GM19455 (cell line): ENCODE data around the gene FURIN.
A peak's percentile ranks its signal among the peaks of the same experiment; 100 is the strongest.
"Not testable (repeated sequence)": the region's sequence is repeated elsewhere in the genome, so short reads cannot be mapped to it uniquely, and the experiment has no call there.

Experiments
- ATAC-seq: cut with Tn5 transposase; IDR thresholded peaks from one replicate; pipeline ENCODE4 v1.9.1; 2021; ENCODE audit not compliant: unreplicated experiment

The FURIN gene

GRCh38 chr15:90869601-90870353, 1.4 kb downstream of the FURIN start:
- ATAC-seq: no peak

- ATAC-seq: peak; percentile 11
Measured at GRCh38 chr15:90870354-90871138, 2.2 kb downstream of the FURIN start.

- ATAC-seq: peak; percentile 36
Measured at GRCh38 chr15:90871139-90871715, 2.8 kb downstream of the FURIN start.

- ATAC-seq: peak; percentile 47
Measured at GRCh38 chr15:90871716-90872485, 3.5 kb downstream of the FURIN start.

- peak; percentile 12 for ATAC-seq
Measured at GRCh38 chr15:90872486-90873184, 4.2 kb downstream of the FURIN start.

- no peak for ATAC-seq
Measured at GRCh38 chr15:90873488-90873997, 5.2 kb downstream of the FURIN start.

GRCh38 chr15:90873998-90874605, 5.7 kb downstream of the FURIN start:
- ATAC-seq: no peak

GRCh38 chr15:90874986-90875385, 6.6 kb downstream of the FURIN start:
- ATAC-seq: not testable (repeated sequence)

- ATAC-seq: no peak
Measured at GRCh38 chr15:90875549-90875981, 7.2 kb downstream of the FURIN start.

- no peak for ATAC-seq
Measured at GRCh38 chr15:90876046-90876445, 7.7 kb downstream of the FURIN start.

GRCh38 chr15:90876512-90877170, 8.3 kb downstream of the FURIN start:
- no peak for ATAC-seq

GRCh38 chr15:90877315-90877714, 8.9 kb downstream of the FURIN start:
- no peak for ATAC-seq

GRCh38 chr15:90877996-90878395, 9.6 kb downstream of the FURIN start:
- ATAC-seq: no peak

- ATAC-seq: no peak
Measured at GRCh38 chr15:90878660-90879059, 10.3 kb downstream of the FURIN start.

- no peak for ATAC-seq
Measured at GRCh38 chr15:90879730-90880366, 11.5 kb downstream of the FURIN start.

GRCh38 chr15:90880381-90881145, 12.2 kb downstream of the FURIN start:
- no peak for ATAC-seq

GRCh38 chr15:90881181-90881977, 13.0 kb downstream of the FURIN start:
- ATAC-seq: no peak
